ENCODE measurements around the gene CNNM2.
"Not testable (repeated sequence)": the region's sequence is repeated elsewhere in the genome, so short reads cannot be mapped to it uniquely, and the experiment has no call there.

CNNM2 gene

GRCh38 chr10:102967123-102967522 lies 49.0 kb downstream of the CNNM2 start:
- no peak for DNase-seq (ENCODE audit: low read depth)

- DNase-seq (ENCODE audit: low read depth) = no peak
Observed at GRCh38 chr10:102970562-102971340, 52.7 kb downstream of the CNNM2 start.

DNA sequence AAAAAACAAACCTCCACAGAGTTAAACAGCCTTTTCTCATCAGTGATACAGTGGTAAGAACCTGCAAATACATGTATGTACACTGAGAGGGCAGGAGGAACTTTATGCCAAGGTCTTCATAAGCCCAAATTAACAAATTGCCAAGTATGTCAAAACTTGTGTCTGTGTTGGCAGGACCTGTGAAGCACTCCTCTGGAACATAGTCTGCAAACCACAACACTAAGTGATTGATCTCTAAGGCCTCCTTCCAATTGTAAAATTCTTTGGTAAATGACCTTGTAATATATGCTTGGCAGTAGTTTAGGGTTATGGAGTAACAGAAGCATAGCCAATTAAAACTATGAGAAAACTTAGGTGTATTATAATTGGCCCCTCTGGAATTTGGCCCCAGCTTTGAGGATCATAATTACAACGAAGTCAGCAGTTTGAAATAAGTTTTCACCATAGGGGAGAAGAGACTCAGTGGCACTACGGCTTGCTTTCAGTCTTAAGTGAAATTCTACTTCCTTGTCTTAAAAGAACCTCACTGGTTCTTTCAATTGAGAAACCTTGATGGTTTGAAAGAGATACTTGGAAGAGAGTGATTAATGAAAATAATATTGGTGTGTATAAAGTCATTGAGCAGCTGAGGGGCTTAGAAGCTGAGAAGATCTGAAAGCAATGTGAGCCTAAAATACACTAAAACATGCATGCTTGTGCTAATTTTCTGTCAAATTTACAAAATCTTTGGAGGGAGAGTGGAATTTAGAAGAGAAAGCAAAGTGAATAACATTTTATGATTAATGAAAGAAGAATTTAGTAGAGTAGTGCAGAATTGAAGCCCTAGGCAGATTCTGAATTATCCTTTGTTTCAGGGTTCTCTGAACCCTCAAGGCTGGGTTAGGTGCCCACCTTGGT lies 57.6 kb downstream of the CNNM2 start:
- DNase-seq (ENCODE audit: low read depth) = no peak

DNA sequence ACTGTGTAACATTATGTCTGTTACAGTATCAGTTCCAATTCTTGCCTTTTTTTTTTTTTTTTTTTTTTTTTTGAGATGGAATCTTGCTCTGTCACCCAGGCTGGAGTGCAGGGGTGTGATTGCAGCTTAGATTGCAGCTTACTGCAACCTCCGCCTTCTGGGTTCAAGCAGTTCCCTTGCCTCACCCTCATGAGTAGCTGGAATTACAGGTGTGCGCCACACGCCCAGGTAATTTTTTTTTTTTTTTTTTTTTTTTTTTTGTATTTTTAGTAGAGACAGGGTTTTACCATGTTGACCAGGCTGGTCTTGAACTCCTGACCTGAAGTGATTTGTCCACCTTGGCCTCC lies 58.3 kb downstream of the CNNM2 start:
- DNase-seq (ENCODE audit: low read depth) = not testable (repeated sequence)

GRCh38 chr10:102982296-102982695 lies 64.2 kb downstream of the CNNM2 start:
- no peak for DNase-seq (ENCODE audit: low read depth)

GRCh38 chr10:102984086-102984485 lies 66.0 kb downstream of the CNNM2 start:
- DNase-seq (ENCODE audit: low read depth) = no peak

- DNase-seq (ENCODE audit: low read depth) = no peak
Observed at GRCh38 chr10:102985811-102986210, 67.7 kb downstream of the CNNM2 start.

GRCh38 chr10:102988404-102989314 lies 70.6 kb downstream of the CNNM2 start:
- no peak for DNase-seq (ENCODE audit: low read depth)

- no peak for DNase-seq (ENCODE audit: low read depth)
Observed at GRCh38 chr10:102994531-102995295, 76.6 kb downstream of the CNNM2 start.

DNA sequence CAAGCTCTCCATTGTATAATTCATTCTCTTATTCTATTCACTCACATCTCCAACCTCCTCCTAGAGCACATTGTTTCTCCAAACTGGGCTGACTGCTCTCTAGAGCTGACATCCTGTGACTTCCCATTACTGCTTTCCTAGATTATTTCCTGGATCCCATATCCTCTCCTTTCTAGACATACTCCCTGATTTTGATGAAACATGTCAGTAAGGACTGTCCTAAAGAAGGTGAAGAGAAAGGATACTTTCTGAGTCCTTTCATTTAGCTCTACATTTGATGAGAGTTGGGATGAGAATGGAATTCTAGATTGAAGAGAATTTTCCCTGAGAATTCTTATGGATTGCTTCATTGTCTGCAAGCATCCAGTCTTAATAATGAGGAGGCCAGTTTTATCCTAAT lies 78.8 kb downstream of the CNNM2 start:
- no peak for DNase-seq (ENCODE audit: low read depth)

- no peak for DNase-seq (ENCODE audit: low read depth)
Observed at GRCh38 chr10:102997998-102998397, 79.9 kb downstream of the CNNM2 start.

- DNase-seq (ENCODE audit: low read depth) = no peak
Observed at GRCh38 chr10:102998399-102998907, 80.4 kb downstream of the CNNM2 start.

- not testable (repeated sequence) for DNase-seq (ENCODE audit: low read depth)
Observed at GRCh38 chr10:103000050-103000449, 82.0 kb downstream of the CNNM2 start.

DNA sequence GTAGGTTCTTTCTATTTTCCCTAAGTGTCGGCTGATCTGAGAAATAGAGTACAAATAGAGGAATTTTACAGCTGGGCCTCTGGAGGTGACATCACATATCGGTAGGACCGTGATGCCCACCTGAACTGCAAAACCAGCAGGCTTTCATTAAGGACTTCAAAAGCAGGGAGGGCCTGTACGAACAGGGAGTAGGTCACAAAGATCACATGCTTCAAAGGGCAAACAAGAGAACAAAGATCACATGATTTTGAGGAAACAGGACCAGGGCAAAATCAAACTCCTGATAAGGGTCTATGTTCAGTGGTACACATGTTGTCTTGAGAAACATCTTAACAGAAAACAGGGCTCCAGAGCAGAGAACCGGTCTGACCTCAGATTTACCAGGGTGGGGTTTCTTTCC lies 88.9 kb downstream of the CNNM2 start:
- no peak for DNase-seq (ENCODE audit: low read depth)

DNA sequence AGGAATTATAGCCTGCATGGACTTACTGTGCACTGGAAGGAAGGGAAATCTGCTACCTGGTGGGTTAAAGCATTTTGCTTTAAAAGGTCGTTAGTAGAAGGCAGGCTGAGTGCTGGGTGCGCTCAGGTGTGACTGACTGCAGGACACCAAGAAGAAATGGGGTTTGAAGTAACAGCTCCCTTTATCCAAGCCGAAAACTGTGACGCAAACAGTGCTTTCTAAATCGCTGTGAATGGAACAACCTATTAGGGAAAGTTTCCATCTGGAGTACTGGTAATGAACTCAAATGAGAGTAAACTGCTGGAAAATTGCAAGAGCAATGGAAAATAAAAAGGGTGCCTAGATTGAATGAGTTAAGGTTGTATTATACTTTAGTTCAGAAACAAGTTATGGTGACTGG lies 95.3 kb downstream of the CNNM2 start:
- DNase-seq (ENCODE audit: low read depth) = no peak

DNA sequence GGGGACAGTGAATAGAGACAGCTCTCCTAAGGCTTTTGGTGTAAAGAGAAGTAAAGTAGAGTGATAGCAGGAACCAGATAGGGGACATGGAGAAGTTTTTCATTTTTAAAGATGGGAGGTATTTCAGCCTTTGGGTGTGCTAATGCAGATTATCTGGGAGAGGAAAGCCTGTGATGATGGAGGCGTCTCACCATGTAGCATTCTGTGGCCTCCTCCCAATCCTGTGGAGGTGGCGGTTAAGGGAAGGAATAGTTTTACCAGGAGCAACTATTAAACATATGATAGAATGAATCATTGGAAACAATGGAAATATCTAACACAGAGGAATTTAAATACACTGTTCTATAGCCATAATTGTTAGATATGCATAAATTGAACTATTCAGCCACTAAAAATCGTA lies 101.3 kb downstream of the CNNM2 start:
- DNase-seq (ENCODE audit: low read depth) = no peak

DNA sequence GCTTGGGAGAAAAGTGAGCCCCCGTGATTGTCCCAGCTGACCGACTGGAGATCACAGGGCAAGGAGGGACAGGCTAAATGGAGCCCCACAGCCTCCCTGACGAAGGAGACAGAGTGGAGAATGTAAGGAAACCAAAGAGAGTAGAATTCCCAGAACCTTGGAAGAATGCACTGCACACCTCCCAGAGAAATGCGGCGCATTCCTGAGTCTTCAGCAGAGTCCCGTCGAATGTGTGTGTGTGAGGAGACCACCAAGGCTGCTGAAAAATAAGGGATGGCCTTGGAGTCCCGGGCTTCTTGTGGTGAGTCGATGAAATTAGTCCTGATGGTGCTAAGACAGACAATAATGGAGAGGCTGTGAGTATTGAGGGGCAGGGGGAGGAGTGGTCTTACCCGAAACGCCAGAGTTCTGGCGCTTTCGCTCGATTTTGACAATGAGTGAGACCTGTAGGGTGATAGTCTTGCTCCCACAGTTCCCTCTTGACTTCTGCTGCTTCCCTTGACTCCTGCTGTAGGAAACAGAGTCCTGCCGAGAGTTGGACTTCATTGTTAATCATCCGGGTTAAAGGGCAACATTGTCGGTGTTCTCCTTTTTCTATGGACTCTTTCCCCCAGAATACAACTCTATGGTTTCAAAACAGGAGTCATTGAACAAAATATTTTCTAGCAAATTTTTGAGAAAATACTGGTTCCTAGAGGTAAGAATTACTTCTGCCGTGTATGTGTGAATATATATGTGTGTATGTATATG lies 103.2 kb downstream of the CNNM2 start:
- no peak for DNase-seq (ENCODE audit: low read depth)

GRCh38 chr10:103021900-103022293 lies 103.8 kb downstream of the CNNM2 start:
- no peak for DNase-seq (ENCODE audit: low read depth)

DNA sequence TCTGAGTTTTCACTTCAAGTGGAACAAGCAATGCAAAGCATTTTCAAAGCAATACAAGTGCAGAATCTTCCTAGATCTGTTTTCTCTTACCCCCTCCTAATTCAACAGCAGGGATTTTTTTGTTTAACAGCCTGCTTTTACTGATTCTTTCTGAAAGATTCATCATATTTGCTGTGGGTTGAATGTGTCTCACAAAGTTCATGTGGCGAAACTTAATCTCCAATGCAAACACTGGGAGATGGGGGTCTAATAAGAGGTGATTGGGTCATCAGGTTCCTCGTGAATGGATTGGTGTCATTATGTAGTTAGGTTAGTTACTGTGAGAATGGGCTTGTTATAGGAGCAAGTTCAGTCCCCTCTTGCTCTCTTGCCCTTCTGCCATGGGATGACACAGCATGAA lies 107.6 kb downstream of the CNNM2 start:
- no peak for DNase-seq (ENCODE audit: low read depth)

DNA sequence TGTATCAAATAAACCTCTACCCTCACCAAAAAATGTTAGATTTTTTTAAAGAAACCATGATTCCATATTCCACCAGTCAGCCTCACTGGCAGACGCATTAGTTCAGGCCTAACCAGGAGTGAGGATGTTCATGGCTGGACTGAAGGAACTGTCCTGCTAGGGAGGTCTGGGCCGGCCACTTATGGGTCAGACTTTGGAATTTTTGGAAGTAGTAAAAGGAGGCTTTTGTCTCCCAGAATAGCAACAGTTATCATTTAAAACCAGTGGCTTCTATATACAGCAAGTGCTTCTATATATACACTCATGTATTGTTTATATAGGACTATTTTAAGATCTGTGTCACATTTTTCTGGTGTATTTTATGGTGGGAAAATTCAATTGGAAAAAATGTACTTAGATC lies 120.5 kb downstream of the CNNM2 start:
- no peak for DNase-seq (ENCODE audit: low read depth)

DNA sequence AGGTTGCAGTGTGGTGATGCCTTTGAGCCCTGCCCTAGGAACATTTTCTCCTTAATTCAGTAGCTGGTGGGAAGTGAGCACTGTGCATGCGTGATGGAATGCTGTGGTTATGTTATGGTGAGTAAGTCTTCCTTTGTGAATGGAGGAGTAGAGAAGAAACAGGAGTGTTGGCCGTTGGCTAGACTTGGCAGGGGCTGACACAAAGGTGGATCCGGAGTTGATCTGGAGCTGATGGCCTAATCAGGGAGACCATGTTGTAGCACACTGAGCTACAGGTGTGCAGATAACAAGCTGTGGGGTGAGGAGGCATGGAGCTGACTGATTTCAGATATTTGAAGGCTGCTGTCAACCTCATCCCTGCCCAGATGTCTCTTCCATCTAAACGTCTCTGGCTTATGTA lies 122.3 kb downstream of the CNNM2 start:
- no peak for DNase-seq (ENCODE audit: low read depth)
